Skeletal muscle tissue (tissue), 4 donors: ENCODE data around the gene RASGEF1C. TPM values are rescaled to one million over a fixed set of nuclear protein-coding genes. Genes with fewer than 3 reads are reported as not detected.

ENCODE experiments used
- H3K27ac ChIP-seq: one replicate; pipeline ENCODE4 v1.7.0; 2013; ENCODE audit warnings: mild to moderate bottlenecking, low read depth, low read length, inconsistent platforms
- H3K27me3 ChIP-seq, 3 donors: one replicate each; pipeline ENCODE4 v1.7.0; 2013; ENCODE audit warnings: low read length in 3 of 3; ENCODE audit not compliant: control insufficient read depth in 3 of 3, insufficient read depth in 3 of 3
- H3K36me3 ChIP-seq, 3 donors: one replicate each; pipeline ENCODE4 v1.7.0; 2013; ENCODE audit warnings: low read length in 3 of 3; ENCODE audit not compliant: control insufficient read depth in 3 of 3, insufficient read depth in 3 of 3
- H3K4me1 ChIP-seq, 3 donors: one replicate each; pipeline ENCODE4 v1.7.0; 2013; ENCODE audit warnings: low read length in 3 of 3, mild to moderate bottlenecking in 3 of 3; ENCODE audit not compliant: control insufficient read depth in 3 of 3, insufficient read depth in 3 of 3
- H3K4me3 ChIP-seq, 3 donors: one replicate each; pipeline ENCODE4 v1.7.0; 2013; ENCODE audit warnings: low read length in 3 of 3
- H3K9ac ChIP-seq, 3 donors: one replicate each; pipeline ENCODE4 v1.7.0; 2013; ENCODE audit warnings: low read length in 3 of 3, mild to moderate bottlenecking in 3 of 3, moderate library complexity in 2 of 3, low read depth in 1 of 3
- H3K9me3 ChIP-seq, 3 donors: one replicate each; pipeline ENCODE4 v1.7.0; 2013; ENCODE audit warnings: low read length in 3 of 3; ENCODE audit not compliant: control insufficient read depth in 3 of 3
- total RNA-seq: library from RNA; depleted of rRNA; stranded (reverse); fragments of >200 nt; gene quantifications from one replicate; pipeline ENCODE4 v1.2.3, GENCODE V29; 2014
- donor health status: Osteomylitis.

Gene RASGEF1C
- 5.7 TPM for total RNA-seq

- Histone ChIP-seq H3K36me3 (no peaks in the 10 kb centered on the region), H3K9ac (peak within 1 kb of the TSS in 1 of 3 donors; percentile 8), H3K9me3 (peaks cover 0 to 5% (median 0%) of the 10 kb centered on the region in 3 donors), H3K27me3 (peaks cover 33 to 39% (median 35%) of the 10 kb centered on the region in 3 donors), H3K4me1 (peaks cover 0 to 5% (median 2%) of the 10 kb centered on the region in 3 donors), H3K4me3 (peak within 1 kb of the TSS; percentile 23 to 58 (median 56)), H3K27ac (no peak within 1 kb of the TSS)
These were observed at the start of gene RASGEF1C for GRCh38 chr5:180209137-180209581. RASGEF1C (minus strand) TSS chr5:180209211; CDS start chr5:180138052, 71,159 bp downstream.

- Histone ChIP-seq H3K9me3 (peaks cover 49 to 70% (median 68%) of the 10 kb centered on the region in 3 donors), H3K4me3 (peak overlapping the region in 1 of 3 donors; percentile 45), H3K27ac (no peak overlapping the region), H3K9ac (no peak overlapping the region), H3K4me1 (no peaks in the 10 kb centered on the region), H3K27me3 (no peaks in the 10 kb centered on the region), H3K36me3 (peaks cover 59 to 72% (median 70%) of the 10 kb centered on the region in 3 donors)
These were observed 44.2 kb upstream of the RASGEF1C start for GRCh38 chr5:180253036-180253824.

- H3K4me3 ChIP-seq = peak overlapping the region; percentile 19 to 39 (median 29)
- H3K9me3 ChIP-seq = peaks cover 37 to 68% (median 57%) of the 10 kb centered on the region in 3 donors
- peaks cover 61 to 75% (median 71%) of the 10 kb centered on the region in 3 donors for H3K36me3 ChIP-seq
These were observed 42.9 kb upstream of the RASGEF1C start for GRCh38 chr5:180251887-180252286.

GRCh38 chr5:180251141-180251540, 42.1 kb upstream of the RASGEF1C start:
- peaks cover 35 to 61% (median 54%) of the 10 kb centered on the region in 3 donors for H3K9me3 ChIP-seq
- no peak overlapping the region for H3K4me3 ChIP-seq
- H3K27me3 ChIP-seq = no peaks in the 10 kb centered on the region
- H3K9ac ChIP-seq = no peak overlapping the region
- H3K4me1 ChIP-seq = no peaks in the 10 kb centered on the region
- peaks cover 55 to 75% (median 66%) of the 10 kb centered on the region in 3 donors for H3K36me3 ChIP-seq
- H3K27ac ChIP-seq = no peak overlapping the region

More at GRCh38 chr5:180251887-180252286, 42.9 kb upstream of the RASGEF1C start:
- Histone ChIP-seq H3K4me1 (no peaks in the 10 kb centered on the region), H3K27ac (no peak overlapping the region), H3K9ac (no peak overlapping the region), H3K27me3 (no peaks in the 10 kb centered on the region)

- Histone ChIP-seq H3K36me3 (peaks cover 55 to 70% (median 64%) of the 10 kb centered on the region in 3 donors), H3K9ac (no peak overlapping the region), H3K4me1 (no peaks in the 10 kb centered on the region), H3K27me3 (no peaks in the 10 kb centered on the region), H3K27ac (no peak overlapping the region), H3K9me3 (peaks cover 30 to 53% (median 49%) of the 10 kb centered on the region in 3 donors), H3K4me3 (no peak overlapping the region)
These were observed 41.3 kb upstream of the RASGEF1C start for GRCh38 chr5:180250329-180250728.

- Histone ChIP-seq H3K9me3 (peaks cover 0 to 4% (median 3%) of the 10 kb centered on the region in 3 donors), H3K36me3 (peaks cover 28 to 69% (median 56%) of the 10 kb centered on the region in 3 donors), H3K9ac (no peak overlapping the region), H3K27me3 (no peaks in the 10 kb centered on the region), H3K27ac (no peak overlapping the region), H3K4me1 (no peaks in the 10 kb centered on the region), H3K4me3 (no peak overlapping the region)
These were observed 32.6 kb upstream of the RASGEF1C start for GRCh38 chr5:180241600-180241999.

GRCh38 chr5:180238631-180239030, 29.6 kb upstream of the RASGEF1C start:
- H3K36me3 ChIP-seq = peaks cover 44 to 84% (median 73%) of the 10 kb centered on the region in 3 donors
- no peaks in the 10 kb centered on the region for H3K4me1 ChIP-seq
- peaks cover 0 to 7% (median 4%) of the 10 kb centered on the region in 3 donors for H3K9me3 ChIP-seq
- no peaks in the 10 kb centered on the region for H3K27me3 ChIP-seq
- H3K27ac ChIP-seq = no peak overlapping the region
- no peak overlapping the region for H3K4me3 ChIP-seq
- no peak overlapping the region for H3K9ac ChIP-seq

GRCh38 chr5:180235846-180236245, 26.8 kb upstream of the RASGEF1C start:
- no peak overlapping the region for H3K4me3 ChIP-seq
- H3K27ac ChIP-seq = no peak overlapping the region
- no peaks in the 10 kb centered on the region for H3K4me1 ChIP-seq
- peaks cover 0 to 5% (median 4%) of the 10 kb centered on the region in 3 donors for H3K9me3 ChIP-seq
- H3K36me3 ChIP-seq = peaks cover 48 to 78% (median 69%) of the 10 kb centered on the region in 3 donors
- H3K9ac ChIP-seq = no peak overlapping the region
- H3K27me3 ChIP-seq = no peaks in the 10 kb centered on the region

- H3K36me3 ChIP-seq = peaks cover 44 to 72% (median 61%) of the 10 kb centered on the region in 3 donors
- no peak overlapping the region for H3K4me3 ChIP-seq
- H3K9ac ChIP-seq = no peak overlapping the region
- no peaks in the 10 kb centered on the region for H3K4me1 ChIP-seq
- H3K9me3 ChIP-seq = peaks cover 0 to 7% (median 2%) of the 10 kb centered on the region in 3 donors
- H3K27ac ChIP-seq = no peak overlapping the region
- H3K27me3 ChIP-seq = no peaks in the 10 kb centered on the region
These were observed 26.1 kb upstream of the RASGEF1C start for GRCh38 chr5:180235077-180235476.

GRCh38 chr5:180234271-180234670, 25.3 kb upstream of the RASGEF1C start:
- no peaks in the 10 kb centered on the region for H3K4me1 ChIP-seq
- peaks cover 2 to 14% (median 3%) of the 10 kb centered on the region in 3 donors for H3K9me3 ChIP-seq
- H3K4me3 ChIP-seq = no peak overlapping the region
- no peak overlapping the region for H3K9ac ChIP-seq
- no peak overlapping the region for H3K27ac ChIP-seq
- peaks cover 46 to 67% (median 60%) of the 10 kb centered on the region in 3 donors for H3K36me3 ChIP-seq
- H3K27me3 ChIP-seq = no peaks in the 10 kb centered on the region
